ENCODE measurements around the gene ANAPC7. TPM values are rescaled to one million over a fixed set of nuclear protein-coding genes. Genes with fewer than 3 reads are reported as not detected.
A peak's percentile ranks its signal among the peaks of the same experiment; 100 is the strongest.

ANAPC7 gene
- total RNA-seq, 1 donor from 2014 or later, result 77.8 TPM

GRCh38 chr12:110373962-110374611, 29.4 kb downstream of the ANAPC7 start:
- Mint-ChIP-seq H3K4me3 (no peak overlapping the region), H3K36me3 (peaks cover 23% of the 10 kb centered on the region), H3K9me3 (no peaks in the 10 kb centered on the region)

GRCh38 chr12:110373425-110373824, 30.1 kb downstream of the ANAPC7 start:
- Mint-ChIP-seq H3K27ac (peak overlapping the region; percentile 13), H3K27me3 (no peaks in the 10 kb centered on the region), H3K36me3 (peaks cover 21% of the 10 kb centered on the region), H3K4me1 (ENCODE audit: unreplicated experiment) (no peaks in the 10 kb centered on the region), H3K4me3 (no peak overlapping the region), H3K9me3 (no peaks in the 10 kb centered on the region)
- TF ChIP-seq CTCF (conservative IDR thresholded peaks at IDR 0.05), result no peak
- DNase-seq (ENCODE audit: extremely low spot score, unreplicated experiment), result no peak

More at GRCh38 chr12:110373962-110374611, 29.4 kb downstream of the ANAPC7 start:
- Mint-ChIP-seq H3K27me3 (no peaks in the 10 kb centered on the region), H3K4me1 (ENCODE audit: unreplicated experiment) (no peaks in the 10 kb centered on the region), H3K27ac (no peak overlapping the region)
- no peak for DNase-seq (ENCODE audit: extremely low spot score, unreplicated experiment)
- no peak for TF ChIP-seq CTCF (conservative IDR thresholded peaks at IDR 0.05)

- Mint-ChIP-seq H3K36me3 (peaks cover 21% of the 10 kb centered on the region), H3K4me3 (no peak overlapping the region)
- no peak for TF ChIP-seq CTCF (conservative IDR thresholded peaks at IDR 0.05)
Measured at GRCh38 chr12:110373025-110373424, 30.5 kb downstream of the ANAPC7 start.

GRCh38 chr12:110372056-110372425, 31.5 kb downstream of the ANAPC7 start:
- Mint-ChIP-seq H3K4me3 (no peak overlapping the region), H3K27ac (no peak overlapping the region), H3K9me3 (no peaks in the 10 kb centered on the region), H3K36me3 (peaks cover 15% of the 10 kb centered on the region), H3K27me3 (no peaks in the 10 kb centered on the region), H3K4me1 (ENCODE audit: unreplicated experiment) (peaks cover 3% of the 10 kb centered on the region)
- no peak for DNase-seq (ENCODE audit: extremely low spot score, unreplicated experiment)
- no peak for TF ChIP-seq CTCF (conservative IDR thresholded peaks at IDR 0.05)

More at GRCh38 chr12:110373025-110373424, 30.5 kb downstream of the ANAPC7 start:
- Mint-ChIP-seq H3K9me3 (no peaks in the 10 kb centered on the region), H3K4me1 (ENCODE audit: unreplicated experiment) (no peaks in the 10 kb centered on the region), H3K27me3 (no peaks in the 10 kb centered on the region), H3K27ac (peak overlapping the region; percentile 13)
- no peak for DNase-seq (ENCODE audit: extremely low spot score, unreplicated experiment)

- no peak for DNase-seq (ENCODE audit: extremely low spot score, unreplicated experiment)
- H3K27me3 Mint-ChIP-seq, result no peaks in the 10 kb centered on the region
- peaks cover 15% of the 10 kb centered on the region for H3K36me3 Mint-ChIP-seq
- H3K4me1 Mint-ChIP-seq (ENCODE audit: unreplicated experiment), result peaks cover 4% of the 10 kb centered on the region
- no peak overlapping the region for H3K27ac Mint-ChIP-seq
- no peak overlapping the region for H3K4me3 Mint-ChIP-seq
- H3K9me3 Mint-ChIP-seq, result no peaks in the 10 kb centered on the region
- no peak for TF ChIP-seq CTCF (conservative IDR thresholded peaks at IDR 0.05)
Measured at GRCh38 chr12:110371408-110372055, 32.0 kb downstream of the ANAPC7 start.
